Endothelial cell of umbilical vein (primary cell): ENCODE measurements around the gene MAGI1. TPM values are rescaled to one million over a fixed set of nuclear protein-coding genes. Genes with fewer than 3 reads are reported as not detected.

Experiments used
- BruUV-seq: library from RNA; stranded (reverse); fragments of 400-500 nt; replicated peaks from 2 replicates; lab custom pipeline; 2021; lab: Mats Ljungman, UMichigan
- CTCF ChIA-PET: fragments of 300-600, 350-600 bp; sonication (Branson Sonifier 250); formaldehyde crosslinking; loops from one replicate; lab custom pipeline; 2021; ENCODE audit warnings: antibody characterized with exemption, inconsistent platforms; lab: Charles Lee
- POLR2A ChIA-PET: fragments of 300-600, 350-600 bp; sonication (Branson Sonifier 250); formaldehyde crosslinking; loops from one replicate; lab custom pipeline; 2021; ENCODE audit warnings: antibody characterized with exemption, inconsistent platforms; lab: Charles Lee
- DNase-seq: peaks from one replicate; pipeline ENCODE4 v3.0.0-alpha.2; 2011; ENCODE audit warnings: low read depth, low spot score
- FAIRE-seq: peaks from 2 replicates; lab custom pipeline; 2011; peaks lifted over from hg19 to GRCh38; lab: Jason Lieb, UNC
- H2AFZ ChIP-seq: 2 replicates; pipeline ENCODE4 v1.6.0; 2012; ENCODE audit warnings: low read depth, low read length, control low read depth, inconsistent platforms
- H3K27ac ChIP-seq: 2 replicates; pipeline ENCODE4 v1.5.1; 2011; ENCODE audit warnings: low read depth, mild to moderate bottlenecking, control low read depth, low read length, moderate library complexity; ENCODE audit not compliant: insufficient read depth
- H3K27me3 ChIP-seq, 2 experiments: 2 replicates each; pipeline versions ENCODE4 v1.6.0 to v1.6.1; 2011; ENCODE audit warnings: low read length in 2 of 2, mixed read lengths in 1 of 2; ENCODE audit not compliant: control insufficient read depth in 2 of 2, insufficient read depth in 2 of 2
- H3K36me3 ChIP-seq, 2 experiments: 2 replicates in 1 of 2; 3 replicates in 1 of 2; pipeline ENCODE4 v1.5.1; 2011; ENCODE audit warnings: low read length in 2 of 2, mild to moderate bottlenecking in 1 of 2, moderate library complexity in 1 of 2; ENCODE audit not compliant: control insufficient read depth in 2 of 2, insufficient read depth in 2 of 2; ENCODE audit errors: extremely low read depth in 1 of 2
- H3K4me1 ChIP-seq: 3 replicates; pipeline ENCODE4 v1.5.1; 2011; ENCODE audit warnings: mild to moderate bottlenecking, low read length; ENCODE audit not compliant: control insufficient read depth, insufficient read depth; ENCODE audit errors: extremely low read depth
- H3K4me2 ChIP-seq: 2 replicates; pipeline ENCODE4 v1.6.1; 2011; ENCODE audit warnings: low read length, control low read depth, mixed read lengths; ENCODE audit not compliant: insufficient read depth
- H3K4me3 ChIP-seq, 3 experiments: fragments of 200-600 bp in 1 of 3; sonication (generic), shearing (Covaris generic) in 1 of 3; replicated peaks in 1 of 3; 2 replicates each; pipeline ENCODE4 v1.5.1; 2011 to 2016; ENCODE audit warnings: control low read depth in 3 of 3, low read length in 3 of 3, mild to moderate bottlenecking in 2 of 3, inconsistent platforms in 1 of 3, low read depth in 1 of 3, moderate library complexity in 1 of 3; ENCODE audit not compliant: insufficient read depth in 1 of 3
- H3K79me2 ChIP-seq: 2 replicates; pipeline ENCODE4 v1.6.0; 2012; ENCODE audit warnings: low read length, inconsistent platforms; ENCODE audit not compliant: control insufficient read depth, insufficient read depth
- H3K9ac ChIP-seq: replicated peaks from 2 replicates; pipeline ENCODE3; 2011; ENCODE audit warnings: low read length, control low read depth; ENCODE audit not compliant: insufficient read depth; ENCODE audit errors: extremely low read depth
- H3K9me1 ChIP-seq: replicated peaks from 3 replicates; pipeline ENCODE4 v1.6.0; 2011; ENCODE audit warnings: mild to moderate bottlenecking, low read length; ENCODE audit not compliant: control insufficient read depth, insufficient read depth; ENCODE audit errors: extremely low read depth
- H3K9me3 ChIP-seq: replicated peaks from 2 replicates; pipeline ENCODE4 v1.5.1; 2012; ENCODE audit warnings: low read length, inconsistent platforms; ENCODE audit not compliant: control insufficient read depth, insufficient read depth
- H4K20me1 ChIP-seq: replicated peaks from 2 replicates; pipeline ENCODE3; 2011; ENCODE audit warnings: mild to moderate bottlenecking, low read length; ENCODE audit not compliant: control insufficient read depth, insufficient read depth; ENCODE audit errors: extremely low read depth
- CTCF ChIP-seq, 2 donors: IDR thresholded peaks; 1 replicate in 1 of 2; 2 replicates in 1 of 2; pipeline ENCODE4 v1.5.1; 2011; ENCODE audit warnings: low read length in 2 of 2, mild to moderate bottlenecking in 2 of 2, moderate library complexity in 2 of 2, control low read depth in 1 of 2, inconsistent platforms in 1 of 2, low read depth in 1 of 2; ENCODE audit not compliant: insufficient read depth in 1 of 2; ENCODE audit errors: extremely low read depth in 1 of 2
- EZH2 ChIP-seq: IDR thresholded peaks from 2 replicates; pipeline ENCODE4 v1.6.1; 2012; ENCODE audit warnings: borderline replicate concordance, low read depth, mild to moderate bottlenecking, moderate library complexity, low read length, inconsistent platforms; ENCODE audit not compliant: severe bottlenecking
- FOS ChIP-seq: IDR thresholded peaks from 2 replicates; pipeline ENCODE4 v1.6.1; 2011; ENCODE audit warnings: mild to moderate bottlenecking, low read length, moderate library complexity, borderline replicate concordance; ENCODE audit not compliant: insufficient read depth
- GATA2 ChIP-seq: IDR thresholded peaks from 2 replicates; pipeline ENCODE4 v1.7.0; 2011; ENCODE audit warnings: low read depth, mild to moderate bottlenecking, moderate library complexity, mixed read lengths, low read length; ENCODE audit not compliant: insufficient read length, insufficient read depth
- JUN ChIP-seq: IDR thresholded peaks from 2 replicates; pipeline ENCODE4 v1.6.1; 2011; ENCODE audit warnings: borderline replicate concordance, low read depth; ENCODE audit not compliant: insufficient read length, insufficient read depth
- MAX ChIP-seq: IDR thresholded peaks from 2 replicates; pipeline ENCODE4 v1.6.1; 2011; ENCODE audit not compliant: insufficient read depth, insufficient read length
- MYC ChIP-seq: IDR thresholded peaks from one replicate; pipeline ENCODE4 v1.6.1; 2011; ENCODE audit warnings: mild to moderate bottlenecking, low read depth, low read length
- POLR2A ChIP-seq: IDR thresholded peaks from 2 replicates; pipeline ENCODE4 v1.6.1; 2012; ENCODE audit warnings: low read depth, mild to moderate bottlenecking, control low read depth, low read length
- POLR2AphosphoS5 ChIP-seq: IDR thresholded peaks from 2 replicates; pipeline ENCODE4 v1.6.1; 2012; ENCODE audit warnings: low read depth, mild to moderate bottlenecking, control low read depth, low read length, moderate library complexity; ENCODE audit not compliant: insufficient read depth
- dilution Hi-C: fragments of 300-500 bp; cut with MboI; formaldehyde crosslinking; loops from one replicate; pipeline ENCODE4 v1.15.0; 2019; ENCODE audit warnings: low sequenced_read_pairs; ENCODE audit not compliant: extremely low pct_ligation_motif_present
- intact Hi-C: fragments of 100-400 bp; cut with micrococcal nuclease; formaldehyde crosslinking; loops from one replicate; pipeline ENCODE4 v1.10.0; 2022
- polyA plus RNA-seq, 4 experiments: library from polyadenylated mRNA; depleted of rRNA in 3 of 4; stranded (reverse) in 3 of 4; unstranded in 1 of 4; fragments of >200 nt; gene quantifications; 2 replicates each; pipeline versions ENCODE4 v1.2.1 to v1.2.3, GENCODE V29; 2011 to 2012; ENCODE audit warnings: missing spikeins in 1 of 4
- total RNA-seq: library from RNA; stranded (reverse); gene quantifications from 2 replicates; pipeline ENCODE4 v1.2.3, GENCODE V29; 2021

The MAGI1 gene
- total and polyA plus RNA-seq, 2 donors (not counting 3 experiments of a cell fraction or from before 2014, with no cell fraction given): 10.1 to 47.9 TPM

DNA sequence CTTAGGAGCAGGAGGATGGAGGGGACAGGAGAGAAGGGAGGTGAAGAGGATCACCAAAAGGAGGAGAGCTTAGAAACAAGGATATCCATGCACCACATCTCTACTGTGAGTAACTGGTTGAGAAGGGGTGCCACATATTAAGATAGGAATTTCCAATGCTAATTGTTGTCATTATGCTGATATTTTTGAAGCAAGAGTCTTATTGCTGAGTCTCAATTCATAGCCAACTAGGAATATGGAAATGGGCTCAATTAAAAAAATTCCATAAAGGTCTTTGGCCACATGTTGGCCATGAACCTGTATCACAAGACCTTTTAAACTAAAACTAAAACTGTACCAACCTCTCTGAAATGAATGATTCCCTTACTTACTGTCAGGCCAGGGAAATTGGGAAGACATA lies 642.6 kb downstream of the MAGI1 start:
- H4K20me1 ChIP-seq: no peaks in the 10 kb centered on the region
- dilution Hi-C loops (no loop called here), intact Hi-C loops (no loop called here)
- no peaks in the 10 kb centered on the region for H3K9me3 ChIP-seq
- FAIRE-seq (no peak), DNase-seq (no peak)
- no peak overlapping the region for H3K4me2 ChIP-seq
- no peak for TF ChIP-seq EZH2
- no peak for TF ChIP-seq MYC
- TF ChIP-seq MAX: no peak
- TF ChIP-seq CTCF (IDR thresholded peaks at IDR 0.05; ENCODE audit: extremely low read depth in 1 of 2, insufficient read depth in 1 of 2, low read depth in 1 of 2, low read length in 2 of 2): no peak
- TF ChIP-seq JUN: no peak
- no peak for TF ChIP-seq POLR2AphosphoS5
- no peak for TF ChIP-seq FOS
- TF ChIP-seq GATA2: no peak
- TF ChIP-seq POLR2A: no peak
- ChIA-PET CTCF (interaction anchor here (0.6 kb wide), 1 partner anchor 14 kb away, joined by 3 read pairs; no protein-coding TSS in a partner anchor), POLR2A (no interaction called here)
- no peaks in the 10 kb centered on the region for H3K9me1 ChIP-seq
- no TSS peak for BruUV-seq
- H3K79me2 ChIP-seq: no peaks in the 10 kb centered on the region
- no peak overlapping the region for H2AFZ ChIP-seq
- H3K4me1 ChIP-seq: peaks cover 18% of the 10 kb centered on the region
- H3K27ac ChIP-seq: no peak overlapping the region
- H3K9ac ChIP-seq: no peak overlapping the region
- no peak overlapping the region for H3K4me3 ChIP-seq
- no peaks in the 10 kb centered on the region for H3K27me3 ChIP-seq
- no peaks in the 10 kb centered on the region for H3K36me3 ChIP-seq
